HG03354 (cell line): ENCODE data around the gene NBAS.

Source experiments
- ATAC-seq: cut with Tn5 transposase; IDR thresholded peaks from one replicate; pipeline ENCODE4 v1.9.1; 2021; ENCODE audit warnings: mild to moderate bottlenecking; ENCODE audit not compliant: unreplicated experiment, poor library complexity, severe bottlenecking

The NBAS gene

GRCh38 chr2:15200581-15200980, 360.6 kb downstream of the NBAS start:
- ATAC-seq, result no peak

- no peak for ATAC-seq
These were observed 363.1 kb downstream of the NBAS start for GRCh38 chr2:15198051-15198450.

- ATAC-seq, result no peak
These were observed 365.3 kb downstream of the NBAS start for GRCh38 chr2:15195813-15196212.

GRCh38 chr2:15191789-15192188, 369.3 kb downstream of the NBAS start:
- ATAC-seq, result no peak

- ATAC-seq, result no peak
These were observed 371.9 kb downstream of the NBAS start for GRCh38 chr2:15189216-15189615.

- no peak for ATAC-seq
These were observed 373.4 kb downstream of the NBAS start for GRCh38 chr2:15187702-15188101.

- ATAC-seq, result no peak
These were observed 375.0 kb downstream of the NBAS start for GRCh38 chr2:15186118-15186517.

GRCh38 chr2:15184491-15184890, 376.6 kb downstream of the NBAS start:
- ATAC-seq, result no peak

- ATAC-seq, result no peak
These were observed 378.9 kb downstream of the NBAS start for GRCh38 chr2:15182275-15182674.

- ATAC-seq, result no peak
These were observed 379.9 kb downstream of the NBAS start for GRCh38 chr2:15181092-15181745.

- no peak for ATAC-seq
These were observed 380.8 kb downstream of the NBAS start for GRCh38 chr2:15180379-15180778.

GRCh38 chr2:15178946-15179345, 382.2 kb downstream of the NBAS start:
- no peak for ATAC-seq

- ATAC-seq, result peak; percentile 98
These were observed 384.0 kb downstream of the NBAS start for GRCh38 chr2:15177103-15177502.

- no peak for ATAC-seq
These were observed 384.5 kb downstream of the NBAS start for GRCh38 chr2:15176604-15177003.

- ATAC-seq, result no peak
These were observed 386.6 kb downstream of the NBAS start for GRCh38 chr2:15174567-15174966.

- no peak for ATAC-seq
These were observed 387.6 kb downstream of the NBAS start for GRCh38 chr2:15173501-15173900.

GRCh38 chr2:15172825-15173224, 388.3 kb downstream of the NBAS start:
- no peak for ATAC-seq

- ATAC-seq, result no peak
These were observed 390.9 kb downstream of the NBAS start for GRCh38 chr2:15170070-15170775.

- ATAC-seq, result no peak
These were observed 391.6 kb downstream of the NBAS start for GRCh38 chr2:15169326-15170069.

- ATAC-seq, result no peak
These were observed 393.0 kb downstream of the NBAS start for GRCh38 chr2:15168116-15168515.

- no peak for ATAC-seq
These were observed 394.3 kb downstream of the NBAS start for GRCh38 chr2:15166878-15167277.
